Measurements from ENCODE around the gene CTNNBIP1. TPM values are rescaled to one million over a fixed set of nuclear protein-coding genes. Genes with fewer than 3 reads are reported as not detected.

The CTNNBIP1 gene
- total and polyA plus RNA-seq, 2 donors (not counting 3 experiments of a cell fraction or from before 2014, with no cell fraction given) = 26.6 to 31.7 TPM

DNA sequence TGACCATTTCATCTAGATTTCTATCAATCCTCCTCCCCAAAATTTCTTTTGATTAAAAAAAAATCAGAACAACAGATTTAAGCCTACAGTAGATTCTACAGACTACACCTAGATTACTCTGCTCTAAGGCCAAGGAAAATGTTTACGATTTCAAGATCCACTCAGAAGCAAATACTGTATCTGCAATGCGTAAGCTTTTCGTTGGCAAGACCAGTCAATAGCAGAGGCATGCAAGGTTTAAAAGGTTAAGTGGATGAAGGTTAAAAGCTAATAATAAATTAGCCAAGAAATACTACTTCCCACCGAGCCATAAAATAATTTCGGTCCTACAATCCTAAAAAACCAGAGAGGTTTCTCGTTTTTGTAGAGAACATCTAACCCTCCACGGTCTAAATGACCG, 87.6 kb downstream of the CTNNBIP1 start:
- Histone ChIP-seq H4K20me1 (replicated peaks; ENCODE audit: control insufficient read depth, extremely low read depth, insufficient read depth, low read length) (no peaks in the 10 kb centered on the region), H3K36me3 (ENCODE audit: control insufficient read depth in 2 of 2, extremely low read depth in 1 of 2, insufficient read depth in 2 of 2, low read length in 2 of 2) (no peaks in the 10 kb centered on the region), H3K4me1 (ENCODE audit: control insufficient read depth, extremely low read depth, insufficient read depth, low read length) (peaks cover 18% of the 10 kb centered on the region), H3K9me1 (replicated peaks; ENCODE audit: control insufficient read depth, extremely low read depth, insufficient read depth, low read length) (no peaks in the 10 kb centered on the region), H3K27ac (ENCODE audit: insufficient read depth, low read depth, low read length) (no peak overlapping the region), H3K9ac (replicated peaks; ENCODE audit: extremely low read depth, insufficient read depth, low read length) (peak overlapping the region; percentile 62), H3K9me3 (replicated peaks; ENCODE audit: control insufficient read depth, insufficient read depth, low read length) (no peaks in the 10 kb centered on the region), H3K27me3 (ENCODE audit: control insufficient read depth in 2 of 2, insufficient read depth in 2 of 2, low read length in 2 of 2) (no peaks in the 10 kb centered on the region), H3K79me2 (ENCODE audit: control insufficient read depth, insufficient read depth, low read length) (peaks cover 41% of the 10 kb centered on the region), H2AFZ (ENCODE audit: low read depth, low read length) (no peak overlapping the region), H3K4me3 (replicated peaks in 1 of 3; ENCODE audit: insufficient read depth in 1 of 3, low read depth in 1 of 3, low read length in 3 of 3) (peak overlapping the region; percentile 26 to 98 (median 77)), H3K4me2 (ENCODE audit: insufficient read depth, low read length) (peak overlapping the region; percentile 77)
- DNase-seq (ENCODE audit: low read depth, low spot score) (no peak), FAIRE-seq (no peak)
- TF ChIP-seq, protein P1, sequence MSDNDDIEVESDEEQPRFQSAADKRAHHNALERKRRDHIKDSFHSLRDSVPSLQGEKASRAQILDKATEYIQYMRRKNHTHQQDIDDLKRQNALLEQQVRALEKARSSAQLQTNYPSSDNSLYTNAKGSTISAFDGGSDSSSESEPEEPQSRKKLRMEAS (IDR thresholded peaks at IDR 0.05; ENCODE audit: insufficient read depth, insufficient read length) = no peak
- TF ChIP-seq, protein P2, sequence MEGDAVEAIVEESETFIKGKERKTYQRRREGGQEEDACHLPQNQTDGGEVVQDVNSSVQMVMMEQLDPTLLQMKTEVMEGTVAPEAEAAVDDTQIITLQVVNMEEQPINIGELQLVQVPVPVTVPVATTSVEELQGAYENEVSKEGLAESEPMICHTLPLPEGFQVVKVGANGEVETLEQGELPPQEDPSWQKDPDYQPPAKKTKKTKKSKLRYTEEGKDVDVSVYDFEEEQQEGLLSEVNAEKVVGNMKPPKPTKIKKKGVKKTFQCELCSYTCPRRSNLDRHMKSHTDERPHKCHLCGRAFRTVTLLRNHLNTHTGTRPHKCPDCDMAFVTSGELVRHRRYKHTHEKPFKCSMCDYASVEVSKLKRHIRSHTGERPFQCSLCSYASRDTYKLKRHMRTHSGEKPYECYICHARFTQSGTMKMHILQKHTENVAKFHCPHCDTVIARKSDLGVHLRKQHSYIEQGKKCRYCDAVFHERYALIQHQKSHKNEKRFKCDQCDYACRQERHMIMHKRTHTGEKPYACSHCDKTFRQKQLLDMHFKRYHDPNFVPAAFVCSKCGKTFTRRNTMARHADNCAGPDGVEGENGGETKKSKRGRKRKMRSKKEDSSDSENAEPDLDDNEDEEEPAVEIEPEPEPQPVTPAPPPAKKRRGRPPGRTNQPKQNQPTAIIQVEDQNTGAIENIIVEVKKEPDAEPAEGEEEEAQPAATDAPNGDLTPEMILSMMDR (IDR thresholded peaks at IDR 0.05; ENCODE audit: extremely low read depth in 1 of 2, insufficient read depth in 1 of 2, low read depth in 1 of 2, low read length in 2 of 2) = no peak
- no peak for TF ChIP-seq POLR2A (IDR thresholded peaks at IDR 0.05; ENCODE audit: low read depth, low read length)
- TF ChIP-seq MYC (IDR thresholded peaks at IDR 0.05; ENCODE audit: low read depth, low read length) = no peak
- no peak for TF ChIP-seq FOS (IDR thresholded peaks at IDR 0.05; ENCODE audit: borderline replicate concordance, insufficient read depth, low read length)
- TF ChIP-seq GATA2 (IDR thresholded peaks at IDR 0.05; ENCODE audit: insufficient read depth, insufficient read length, low read depth, low read length) = no peak
- no peak for TF ChIP-seq EZH2 (IDR thresholded peaks at IDR 0.05; ENCODE audit: borderline replicate concordance, low read depth, low read length, severe bottlenecking)
- no peak for TF ChIP-seq POLR2AphosphoS5 (IDR thresholded peaks at IDR 0.05; ENCODE audit: insufficient read depth, low read depth, low read length)
- no peak for TF ChIP-seq JUN (IDR thresholded peaks at IDR 0.05; ENCODE audit: borderline replicate concordance, insufficient read depth, insufficient read length, low read depth)
- dilution Hi-C loops (cut with MboI; ENCODE audit: extremely low pct_ligation_motif_present, low sequenced_read_pairs) (no loop called here), intact Hi-C loops (cut with micrococcal nuclease) (loop anchor here (2.0 kb wide), 1 partner anchor 38 kb away; no protein-coding TSS in a partner anchor)
- ChIA-PET POLR2A (no interaction called here), CTCF (interaction anchor here (1.7 kb wide), 1 partner anchor 46 kb away, joined by 3 read pairs; no protein-coding TSS in a partner anchor)
- BruUV-seq (replicated peaks) = TSS peak; percentile 23
